ENCODE data around the gene RSPH10B2. TPM values are rescaled to one million over a fixed set of nuclear protein-coding genes. Genes with fewer than 3 reads are reported as not detected.
"Not testable (repeated sequence)": the region's sequence is repeated elsewhere in the genome, so short reads cannot be mapped to it uniquely, and the experiment has no call there.

Gene RSPH10B2
- total and polyA plus RNA-seq, 9 of the 15 experiments (the other 6 are each of a cell fraction or from before 2014, with no cell fraction given): 0.04 to 0.11 (median 0.08) TPM; not detected in 5

DNA sequence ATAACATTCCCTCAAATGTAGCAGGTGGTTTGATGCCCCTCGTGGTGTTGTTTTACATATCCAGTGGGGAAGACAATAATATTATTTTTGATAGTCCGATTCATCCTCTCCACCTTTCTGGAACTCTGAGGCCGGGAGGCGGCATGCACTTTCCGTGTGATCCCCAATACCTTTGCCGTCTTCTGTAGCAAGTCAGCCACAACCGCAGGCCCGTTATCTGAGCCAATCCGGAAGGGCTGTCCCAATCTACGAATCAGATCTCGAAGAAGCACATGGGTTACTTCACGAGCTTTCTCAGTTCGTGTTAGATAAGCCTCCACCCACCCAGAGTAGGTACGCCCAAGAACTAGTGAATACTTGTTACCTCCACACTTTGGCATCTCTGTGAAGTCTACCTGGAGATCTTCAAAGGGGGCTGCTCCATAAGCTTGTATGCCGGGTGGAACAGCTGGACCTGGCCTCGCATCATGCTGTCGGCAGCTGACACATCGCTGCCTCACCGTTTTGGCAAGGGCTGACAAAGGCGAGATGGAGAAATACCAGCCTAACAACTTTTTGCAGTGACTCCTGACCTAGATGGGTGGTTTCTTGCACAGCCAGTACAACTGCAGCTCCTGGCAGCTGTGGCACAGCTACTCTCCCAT, 88.5 kb downstream of the RSPH10B2 start:
- H3K36me3 ChIP-seq (ENCODE audit: control insufficient read depth, insufficient read depth, low read length); H3K9me1 ChIP-seq (ENCODE audit: control insufficient read depth, insufficient read depth, low read length); H2AFZ ChIP-seq (ENCODE audit: low read depth, low read length); FAIRE-seq; H4K20me1 ChIP-seq (replicated peaks; ENCODE audit: control insufficient read depth, insufficient read depth, low read length); H3K79me2 ChIP-seq (ENCODE audit: control insufficient read depth, insufficient read depth, low read length); H3K4me2 ChIP-seq (ENCODE audit: insufficient read depth, low read length); in situ Hi-C loops (cut with MboI); H3K9ac ChIP-seq (ENCODE audit: insufficient read depth in 1 of 2, low read depth in 2 of 2, low read length in 2 of 2); BruUV-seq (replicated peaks); H3K9me3 ChIP-seq (replicated peaks; ENCODE audit: control insufficient read depth, insufficient read depth, low read depth, low read length); intact Hi-C loops (cut with micrococcal nuclease); H3K4me3 ChIP-seq; ATAC-seq; H3K27ac ChIP-seq (ENCODE audit: extremely low read depth, low read depth, low read length); CTCF ChIA-PET (ENCODE audit: low intra/inter-chr PET ratio); POLR2A ChIA-PET; H3K4me1 ChIP-seq (replicated peaks in 1 of 2; ENCODE audit: control insufficient read depth in 2 of 2, insufficient read depth in 2 of 2, low read length in 2 of 2): not testable (repeated sequence)
- H3K27me3 ChIP-seq (ENCODE audit: control insufficient read depth in 2 of 2, insufficient read depth in 2 of 2, low read length in 2 of 2): peaks cover 2 to 16% of the 10 kb centered on the region in 2 experiments; a peak in 4 of 5 replicates
- peak in 2 of 4 experiments; percentile 9 to 10 for DNase-seq (ENCODE audit: extremely low read depth in 1 of 4, low spot score in 3 of 4)
- TF ChIP-seq TFAP4 (CRISPR knock-in tag; IDR thresholded peaks at IDR 0.05; ENCODE audit: borderline replicate concordance): peak; percentile 49; the same call in 1 of the 2 replicates
- peak; percentile 62; the same call in 1 of the 2 replicates for TF ChIP-seq L3MBTL2 (IDR thresholded peaks at IDR 0.05)
- 4% methylated on average over 20 of the region's 20 CpGs for WGBS (ENCODE audit: insufficient coverage, low coverage, missing lambda C conversion rate)

DNA sequence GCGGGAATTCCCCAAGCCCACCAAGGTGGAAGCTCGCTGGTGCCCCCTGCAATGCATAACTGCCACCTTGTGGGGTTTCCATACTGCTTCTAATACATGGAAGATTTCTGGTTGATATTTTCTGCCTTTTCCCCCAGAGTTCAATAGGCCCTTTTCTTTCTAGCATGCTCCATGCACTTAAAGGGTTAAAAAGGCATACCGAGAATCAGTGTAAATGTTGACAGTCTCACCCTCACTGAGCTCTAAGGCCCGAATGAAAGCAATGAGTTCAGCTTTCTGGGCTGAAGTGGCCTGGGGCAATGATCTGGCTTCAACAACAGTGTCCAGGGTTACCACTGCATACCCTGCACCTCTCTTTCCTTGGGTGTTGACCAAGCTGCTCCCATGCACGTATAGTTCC, 89.2 kb downstream of the RSPH10B2 start:
- in situ Hi-C loops (cut with MboI); H3K36me3 ChIP-seq (ENCODE audit: control insufficient read depth, insufficient read depth, low read length); H3K4me2 ChIP-seq (ENCODE audit: insufficient read depth, low read length); ATAC-seq; H4K20me1 ChIP-seq (replicated peaks; ENCODE audit: control insufficient read depth, insufficient read depth, low read length); FAIRE-seq; CTCF ChIA-PET (ENCODE audit: low intra/inter-chr PET ratio); H3K4me3 ChIP-seq; intact Hi-C loops (cut with micrococcal nuclease); H3K4me1 ChIP-seq (replicated peaks in 1 of 2; ENCODE audit: control insufficient read depth in 2 of 2, insufficient read depth in 2 of 2, low read length in 2 of 2); H3K79me2 ChIP-seq (ENCODE audit: control insufficient read depth, insufficient read depth, low read length); H2AFZ ChIP-seq (ENCODE audit: low read depth, low read length); H3K27ac ChIP-seq (ENCODE audit: extremely low read depth, low read depth, low read length); DNase-seq (ENCODE audit: extremely low read depth in 1 of 4, low spot score in 3 of 4); H3K9ac ChIP-seq (ENCODE audit: insufficient read depth in 1 of 2, low read depth in 2 of 2, low read length in 2 of 2); BruUV-seq (replicated peaks); H3K9me1 ChIP-seq (ENCODE audit: control insufficient read depth, insufficient read depth, low read length); H3K9me3 ChIP-seq (replicated peaks; ENCODE audit: control insufficient read depth, insufficient read depth, low read depth, low read length); POLR2A ChIA-PET: not testable (repeated sequence)
- WGBS (ENCODE audit: insufficient coverage, low coverage, missing lambda C conversion rate): 0% methylated on average over 2 of the region's 5 CpGs
- H3K27me3 ChIP-seq (ENCODE audit: control insufficient read depth in 2 of 2, insufficient read depth in 2 of 2, low read length in 2 of 2): peaks cover 2 to 11% of the 10 kb centered on the region in 2 experiments; a peak in 4 of 5 replicates

DNA sequence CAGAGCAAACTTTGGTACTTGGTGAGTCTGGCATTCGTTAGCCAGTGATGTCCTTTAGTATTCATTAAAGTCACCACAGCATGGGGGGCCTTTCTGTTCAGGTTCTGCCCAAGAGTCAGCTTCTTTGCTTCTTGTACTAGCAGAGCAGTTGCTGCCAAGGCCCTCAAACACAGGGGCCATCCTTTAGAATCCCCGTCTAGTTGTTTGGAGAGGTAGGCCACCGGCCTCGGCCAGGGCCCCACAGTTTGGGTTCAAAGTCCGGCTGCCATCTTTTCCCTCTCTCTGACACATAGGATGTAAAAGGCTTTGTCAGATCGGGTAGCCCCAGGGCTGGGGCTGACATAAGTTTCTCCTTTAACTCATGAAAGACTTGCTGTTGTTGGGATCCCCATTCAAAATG, 89.8 kb downstream of the RSPH10B2 start:
- H3K79me2 ChIP-seq (ENCODE audit: control insufficient read depth, insufficient read depth, low read length); ATAC-seq; H3K27ac ChIP-seq (ENCODE audit: extremely low read depth, low read depth, low read length); H3K36me3 ChIP-seq (ENCODE audit: control insufficient read depth, insufficient read depth, low read length); H3K4me1 ChIP-seq (replicated peaks in 1 of 2; ENCODE audit: control insufficient read depth in 2 of 2, insufficient read depth in 2 of 2, low read length in 2 of 2); H2AFZ ChIP-seq (ENCODE audit: low read depth, low read length); H3K9ac ChIP-seq (ENCODE audit: insufficient read depth in 1 of 2, low read depth in 2 of 2, low read length in 2 of 2); in situ Hi-C loops (cut with MboI); H3K9me3 ChIP-seq (replicated peaks; ENCODE audit: control insufficient read depth, insufficient read depth, low read depth, low read length); H3K9me1 ChIP-seq (ENCODE audit: control insufficient read depth, insufficient read depth, low read length); H3K4me2 ChIP-seq (ENCODE audit: insufficient read depth, low read length); DNase-seq (ENCODE audit: extremely low read depth in 1 of 4, low spot score in 3 of 4); FAIRE-seq; H3K4me3 ChIP-seq; intact Hi-C loops (cut with micrococcal nuclease); CTCF ChIA-PET (ENCODE audit: low intra/inter-chr PET ratio); H4K20me1 ChIP-seq (replicated peaks; ENCODE audit: control insufficient read depth, insufficient read depth, low read length); POLR2A ChIA-PET; BruUV-seq (replicated peaks): not testable (repeated sequence)
- WGBS (ENCODE audit: insufficient coverage, low coverage, missing lambda C conversion rate): 2% methylated on average over 6 of the region's 6 CpGs
- peaks cover 2 to 11% of the 10 kb centered on the region in 2 experiments; a peak in 4 of 5 replicates for H3K27me3 ChIP-seq (ENCODE audit: control insufficient read depth in 2 of 2, insufficient read depth in 2 of 2, low read length in 2 of 2)
